MM.1S (cell line): Measurements from ENCODE around the gene MARF1.

Experiments
- DNase-seq: peaks from one replicate; pipeline ENCODE4 v3.0.0-alpha.2; 2015
- H2AFZ ChIP-seq: fragments of 300-600 bp; sonication (generic); 2 replicates; pipeline ENCODE4 v1.6.0; 2016; ENCODE audit warnings: antibody characterized with exemption, low read length
- H3F3A ChIP-seq: fragments of 300-600 bp; sonication (generic); 2 replicates; pipeline ENCODE4 v1.6.1; 2016; ENCODE audit warnings: mild to moderate bottlenecking, antibody characterized with exemption, low read length, moderate library complexity, mixed read lengths; ENCODE audit not compliant: insufficient read depth
- H3K27ac ChIP-seq: fragments of 300-600 bp; sonication (generic); 2 replicates; pipeline ENCODE4 v1.5.1; 2016; ENCODE audit warnings: mild to moderate bottlenecking, low read length
- H3K27me3 ChIP-seq: fragments of 300-600 bp; sonication (generic); replicated peaks from 2 replicates; pipeline ENCODE4 v1.6.0; 2016; ENCODE audit warnings: low read length; ENCODE audit not compliant: insufficient read depth
- H3K36me3 ChIP-seq: fragments of 300-600 bp; sonication (generic); replicated peaks from 2 replicates; pipeline ENCODE4 v1.6.1; 2016; ENCODE audit warnings: mild to moderate bottlenecking, low read length, mixed read lengths; ENCODE audit not compliant: insufficient read depth
- H3K4me1 ChIP-seq: fragments of 300-600 bp; sonication (generic); 2 replicates; pipeline ENCODE4 v1.6.1; 2016; ENCODE audit warnings: low read length, mixed read lengths
- H3K4me2 ChIP-seq: fragments of 300-600 bp; sonication (generic); 2 replicates; pipeline ENCODE4 v1.6.0; 2016; ENCODE audit warnings: low read depth, low read length
- H3K4me3 ChIP-seq: fragments of 300-600 bp; sonication (generic); 2 replicates; pipeline ENCODE4 v1.5.1; 2016; ENCODE audit warnings: low read length, mixed read lengths
- H3K79me2 ChIP-seq: fragments of 300-600 bp; sonication (generic); 2 replicates; pipeline ENCODE4 v1.6.1; 2016; ENCODE audit warnings: mixed run types, low read length, mixed read lengths
- H3K9ac ChIP-seq: fragments of 300-600 bp; sonication (generic); 2 replicates; pipeline ENCODE4 v1.6.1; 2016; ENCODE audit warnings: low read length, mixed read lengths
- H3K9me2 ChIP-seq: fragments of 300-600 bp; sonication (generic); replicated peaks from 2 replicates; pipeline ENCODE4 v1.6.1; 2016; ENCODE audit warnings: mild to moderate bottlenecking, low read length, mixed read lengths; ENCODE audit not compliant: insufficient read depth
- H3K9me3 ChIP-seq: fragments of 300-600 bp; sonication (generic); replicated peaks from 2 replicates; pipeline ENCODE4 v1.6.1; 2016; ENCODE audit warnings: mild to moderate bottlenecking, low read length, mixed read lengths; ENCODE audit not compliant: insufficient read depth
- H4K20me1 ChIP-seq: fragments of 300-600 bp; sonication (generic); 2 replicates; pipeline ENCODE4 v1.6.1; 2016; ENCODE audit warnings: mild to moderate bottlenecking, low read length, moderate library complexity, mixed read lengths; ENCODE audit not compliant: insufficient read depth
- CTCF ChIP-seq: fragments of 300-600 bp; sonication (generic); IDR thresholded peaks from 2 replicates; pipeline ENCODE4 v1.5.1; 2016; ENCODE audit warnings: antibody characterized with exemption, low read length, mixed read lengths
- EZH2 ChIP-seq: fragments of 300-600 bp; sonication (generic); optimal IDR thresholded peaks from 2 replicates; pipeline ENCODE3; 2017; ENCODE audit warnings: low read depth, mild to moderate bottlenecking, antibody characterized with exemption, low read length, mixed read lengths
- EZH2phosphoT487 ChIP-seq: fragments of 300-600 bp; sonication (generic); IDR thresholded peaks from 2 replicates; pipeline ENCODE4 v1.6.1; 2018; ENCODE audit warnings: antibody characterized with exemption, low read length

Gene MARF1

GRCh38 chr16:15605839-15606517 is 37.0 kb downstream of the MARF1 start:
- H4K20me1 ChIP-seq = no peaks in the 10 kb centered on the region
- H3F3A ChIP-seq = no peaks in the 10 kb centered on the region; the same call in 1 of the 2 replicates
- H3K9me2 ChIP-seq = no peaks in the 10 kb centered on the region
- H2AFZ ChIP-seq = no peak overlapping the region
- H3K27me3 ChIP-seq = no peaks in the 10 kb centered on the region
- no peaks in the 10 kb centered on the region for H3K9me3 ChIP-seq
- no peak overlapping the region for H3K4me2 ChIP-seq
- TF ChIP-seq EZH2 (no peak), EZH2phosphoT487 (no peak), CTCF (no peak)
- no peak for DNase-seq
- no peaks in the 10 kb centered on the region for H3K36me3 ChIP-seq
- H3K9ac ChIP-seq = no peak overlapping the region
- H3K4me1 ChIP-seq = no peaks in the 10 kb centered on the region
- no peaks in the 10 kb centered on the region for H3K79me2 ChIP-seq
- H3K4me3 ChIP-seq = no peak overlapping the region
- no peak overlapping the region for H3K27ac ChIP-seq

- Histone ChIP-seq H3K9me3 (no peaks in the 10 kb centered on the region), H3K4me2 (no peak overlapping the region), H3K36me3 (no peaks in the 10 kb centered on the region), H3F3A (no peaks in the 10 kb centered on the region; the same call in 1 of the 2 replicates), H3K4me3 (no peak overlapping the region), H2AFZ (no peak overlapping the region), H3K9me2 (no peaks in the 10 kb centered on the region), H3K27me3 (no peaks in the 10 kb centered on the region), H3K9ac (no peak overlapping the region), H3K4me1 (no peaks in the 10 kb centered on the region), H3K27ac (no peak overlapping the region), H4K20me1 (no peaks in the 10 kb centered on the region), H3K79me2 (no peaks in the 10 kb centered on the region)
- DNase-seq = no peak
- TF ChIP-seq EZH2 (no peak), EZH2phosphoT487 (no peak), CTCF (no peak)
Observed at GRCh38 chr16:15604460-15605440, 38.2 kb downstream of the MARF1 start.

- Histone ChIP-seq H3K27me3 (no peaks in the 10 kb centered on the region), H3K4me1 (no peaks in the 10 kb centered on the region), H3K9me3 (no peaks in the 10 kb centered on the region), H3K79me2 (no peaks in the 10 kb centered on the region), H3K9ac (no peak overlapping the region), H3K4me3 (no peak overlapping the region), H3K36me3 (no peaks in the 10 kb centered on the region), H3F3A (no peaks in the 10 kb centered on the region; the same call in 1 of the 2 replicates), H4K20me1 (no peaks in the 10 kb centered on the region), H3K4me2 (no peak overlapping the region), H3K9me2 (no peaks in the 10 kb centered on the region), H3K27ac (no peak overlapping the region), H2AFZ (no peak overlapping the region)
- DNase-seq = no peak
- no peak for TF ChIP-seq CTCF
- no peak for TF ChIP-seq EZH2phosphoT487
Observed at GRCh38 chr16:15602285-15603044, 40.5 kb downstream of the MARF1 start.
